H9 (cell line): ENCODE measurements around the gene ARHGAP15. TPM values are rescaled to one million over a fixed set of nuclear protein-coding genes. Genes with fewer than 3 reads are reported as not detected.

Experiments used
- DNase-seq: peaks from one replicate; pipeline ENCODE4 v3.0.0-alpha.2; 2017
- H2AFZ ChIP-seq: one replicate; pipeline ENCODE4 v1.6.1; 2013; ENCODE audit warnings: mild to moderate bottlenecking, low read length, control low read depth, moderate library complexity
- H2AK5ac ChIP-seq: 2 replicates; pipeline ENCODE4 v1.6.1; 2013; ENCODE audit warnings: low read length, control low read depth, mixed read lengths; ENCODE audit not compliant: insufficient read length
- H2BK120ac ChIP-seq: one replicate; pipeline ENCODE4 v1.6.1; 2013; ENCODE audit warnings: low read depth, mild to moderate bottlenecking, low read length, control low read depth, inconsistent platforms; ENCODE audit not compliant: poor library complexity, severe bottlenecking
- H2BK12ac ChIP-seq: 2 replicates; pipeline ENCODE4 v1.6.1; 2013; ENCODE audit warnings: low read length, control low read depth, mixed read lengths, low read depth; ENCODE audit not compliant: insufficient read length
- H2BK15ac ChIP-seq: 2 replicates; pipeline ENCODE4 v1.6.1; 2013; ENCODE audit warnings: low read depth, low read length, control low read depth
- H2BK20ac ChIP-seq: one replicate; pipeline ENCODE4 v1.6.1; 2013; ENCODE audit warnings: low read depth, mild to moderate bottlenecking, low read length, control low read depth, inconsistent platforms; ENCODE audit not compliant: poor library complexity, severe bottlenecking
- H2BK5ac ChIP-seq: 2 replicates; pipeline ENCODE4 v1.6.1; 2013; ENCODE audit warnings: low read length, control low read depth, mixed read lengths; ENCODE audit not compliant: insufficient read length
- H3K14ac ChIP-seq: 2 replicates; pipeline ENCODE4 v1.6.1; 2013; ENCODE audit warnings: low read length, control low read depth; ENCODE audit not compliant: insufficient read depth
- H3K18ac ChIP-seq: 2 replicates; pipeline ENCODE4 v1.6.1; 2013; ENCODE audit warnings: low read depth, mild to moderate bottlenecking, mixed read lengths, low read length, control low read depth; ENCODE audit not compliant: insufficient read length
- H3K23ac ChIP-seq: 2 replicates; pipeline ENCODE4 v1.6.1; 2013; ENCODE audit warnings: low read length, control low read depth, mixed read lengths, low read depth; ENCODE audit not compliant: insufficient read length
- H3K23me2 ChIP-seq: 2 replicates; pipeline ENCODE4 v1.6.1; 2013; ENCODE audit warnings: low read depth, mild to moderate bottlenecking, mixed read lengths, low read length, control low read depth; ENCODE audit not compliant: insufficient read length, poor library complexity, severe bottlenecking
- H3K27ac ChIP-seq: 2 replicates; pipeline ENCODE4 v1.5.1; 2013; ENCODE audit warnings: low read length, control low read depth, mixed read lengths, low read depth; ENCODE audit not compliant: insufficient read length
- H3K27me3 ChIP-seq: 2 replicates; pipeline ENCODE4 v1.6.1; 2013; ENCODE audit warnings: low read length, control low read depth, inconsistent platforms; ENCODE audit not compliant: insufficient read depth
- H3K4ac ChIP-seq: 2 replicates; pipeline ENCODE4 v1.6.1; 2013; ENCODE audit warnings: low read depth, mild to moderate bottlenecking, control low read depth, inconsistent platforms, low read length, moderate library complexity
- H3K4me1 ChIP-seq: 2 replicates; pipeline ENCODE4 v1.6.1; 2013; ENCODE audit warnings: low read length, control low read depth, inconsistent platforms; ENCODE audit not compliant: insufficient read depth
- H3K4me2 ChIP-seq: 2 replicates; pipeline ENCODE4 v1.6.1; 2013; ENCODE audit warnings: low read length, control low read depth, mixed read lengths; ENCODE audit not compliant: insufficient read length, insufficient read depth
- H3K56ac ChIP-seq: 2 replicates; pipeline ENCODE4 v1.6.1; 2013; ENCODE audit warnings: low read depth, mild to moderate bottlenecking, mixed read lengths, low read length, control low read depth; ENCODE audit not compliant: insufficient read length
- H3K79me1 ChIP-seq: 2 replicates; pipeline ENCODE4 v1.6.1; 2013; ENCODE audit warnings: low read depth, mild to moderate bottlenecking, moderate library complexity, low read length, control low read depth, inconsistent platforms; ENCODE audit not compliant: insufficient read depth, poor library complexity, severe bottlenecking
- H3K79me2 ChIP-seq: 2 replicates; pipeline ENCODE4 v1.6.1; 2013; ENCODE audit warnings: low read length, control low read depth, inconsistent platforms; ENCODE audit not compliant: insufficient read depth
- H3K9ac ChIP-seq: 2 replicates; pipeline ENCODE4 v1.6.1; 2013; ENCODE audit warnings: low read length, control low read depth, mixed read lengths; ENCODE audit not compliant: insufficient read length; ENCODE audit errors: extremely low read depth
- H3K9me3 ChIP-seq: one replicate; pipeline ENCODE4 v1.6.1; 2013; ENCODE audit warnings: low read depth, low read length, inconsistent platforms; ENCODE audit not compliant: control insufficient read depth
- H3T11ph ChIP-seq: one replicate; pipeline ENCODE4 v1.6.1; 2013; ENCODE audit warnings: mild to moderate bottlenecking, low read length, control low read depth, inconsistent platforms
- H4K20me1 ChIP-seq: one replicate; pipeline ENCODE4 v1.6.1; 2013; ENCODE audit not compliant: control insufficient read depth, insufficient read length, insufficient read depth
- H4K5ac ChIP-seq: 2 replicates; pipeline ENCODE4 v1.6.1; 2013; ENCODE audit warnings: low read depth, mild to moderate bottlenecking, mixed read lengths, low read length, control low read depth; ENCODE audit not compliant: insufficient read length
- H4K8ac ChIP-seq: replicated peaks from 2 replicates; pipeline ENCODE4 v1.6.1; 2013; ENCODE audit warnings: low read length, control low read depth, mixed read lengths, low read depth; ENCODE audit not compliant: insufficient read length
- H4K91ac ChIP-seq: 2 replicates; pipeline ENCODE4 v1.6.1; 2013; ENCODE audit warnings: low read depth, mild to moderate bottlenecking, moderate library complexity, mixed read lengths, low read length, control low read depth; ENCODE audit not compliant: insufficient read length
- H3K27ac Mint-ChIP-seq, 3 experiments: 2 replicates in 2 of 3; 3 replicates in 1 of 3; pipeline ENCODE4 v1.8.0; 2020 to 2021; ENCODE audit warnings: mixed read lengths in 3 of 3, mild to moderate bottlenecking in 1 of 3, moderate library complexity in 1 of 3
- H3K27me3 Mint-ChIP-seq: 2 replicates; pipeline ENCODE4 v1.8.0; 2021; ENCODE audit warnings: low read depth, mild to moderate bottlenecking, moderate library complexity, mixed read lengths
- H3K36me3 Mint-ChIP-seq, 3 experiments: 2 replicates in 2 of 3; 3 replicates in 1 of 3; pipeline ENCODE4 v1.8.0; 2020 to 2021; ENCODE audit warnings: low read depth in 3 of 3, mixed read lengths in 3 of 3; ENCODE audit not compliant: insufficient read depth in 1 of 3
- H3K4me1 Mint-ChIP-seq, 2 experiments: 2 replicates each; pipeline ENCODE4 v1.8.0; 2020; ENCODE audit warnings: mixed read lengths in 2 of 2
- H3K4me3 Mint-ChIP-seq, 2 experiments: 2 replicates in 1 of 2; 3 replicates in 1 of 2; pipeline ENCODE4 v1.8.0; 2020 to 2021; ENCODE audit warnings: mild to moderate bottlenecking in 2 of 2, mixed read lengths in 2 of 2, moderate library complexity in 1 of 2
- H3K9me3 Mint-ChIP-seq, 2 experiments: 2 replicates in 1 of 2; 3 replicates in 1 of 2; pipeline ENCODE4 v1.8.0; 2020; ENCODE audit warnings: mild to moderate bottlenecking in 2 of 2, mixed read lengths in 2 of 2, moderate library complexity in 1 of 2
- CTCF ChIP-seq: fragments of 200-600 bp; sonication (generic); conservative IDR thresholded peaks from 3 replicates; pipeline ENCODE4 v1.8.0; 2021; ENCODE audit warnings: antibody characterized with exemption, mild to moderate bottlenecking
- WGBS: extraction: QIAGEN DNeasy Blood & Tissue Kit; methylation state at CpG from one replicate; pipeline ENCODE4 v1.1.7; 2013; ENCODE audit warnings: missing lambda C conversion rate, low lambda C conversion rate, mixed read lengths; ENCODE audit not compliant: insufficient read length; ENCODE audit errors: extremely low coverage; 5-methylcytosine and 5-hydroxymethylcytosine counted together
- total RNA-seq: library from RNA; stranded (reverse); gene quantifications from 2 replicates; pipeline ENCODE4 v1.2.1, GENCODE V29; 2021

Gene ARHGAP15
- total RNA-seq, 1 experiment from 2014 or later, result not detected

- Histone ChIP-seq H2BK15ac (no peak overlapping the region; the same call in 1 of the 2 replicates), H3K4ac (no peak overlapping the region), H3K4me1 (no peaks in the 10 kb centered on the region; the same call in 1 of the 2 replicates), H2AFZ (no peak overlapping the region), H3T11ph (no peak overlapping the region), H3K4me2 (no peak overlapping the region), H3K18ac (no peak overlapping the region), H3K9ac (no peak overlapping the region), H4K91ac (no peak overlapping the region), H2BK5ac (no peak overlapping the region), H2BK12ac (peak overlapping the region; percentile 50), H3K56ac (no peak overlapping the region), H3K79me2 (no peaks in the 10 kb centered on the region), H3K23ac (no peak overlapping the region), H2BK20ac (no peak overlapping the region), H4K20me1 (no peaks in the 10 kb centered on the region), H4K5ac (no peak overlapping the region), H3K14ac (no peak overlapping the region; the same call in 1 of the 2 replicates), H3K27me3 (no peaks in the 10 kb centered on the region), H3K23me2 (no peaks in the 10 kb centered on the region), H4K8ac (no peak overlapping the region), H2BK120ac (no peak overlapping the region), H3K79me1 (no peaks in the 10 kb centered on the region), H3K9me3 (no peaks in the 10 kb centered on the region), H3K27ac (no peak overlapping the region), H2AK5ac (no peak overlapping the region)
- Mint-ChIP-seq H3K27me3 (no peaks in the 10 kb centered on the region), H3K27ac (peak overlapping the region in 1 of 3 experiments; percentile 18; a peak in 1 of 7 replicates), H3K9me3 (no peaks in the 10 kb centered on the region), H3K4me1 (peaks cover 8% of the 10 kb centered on the region in 2 experiments), H3K36me3 (no peaks in the 10 kb centered on the region), H3K4me3 (no peak overlapping the region)
- no peak for TF ChIP-seq CTCF
- no CpG with 5 or more reads among the region's 4 CpGs for WGBS
- DNase-seq, result no peak
These were observed 132.8 kb downstream of the ARHGAP15 start for GRCh38 chr2:143261986-143262385.
